Stimulated activated CD4-positive, alpha-beta T cell treated with anti-CD3 and anti-CD28 coated beads, Interleukin-1b, Interleukin-23, amount 100 ng/mL, for 4 hours (primary cell): ENCODE data around the gene KCNQ1.

Experiments
- DNase-seq, 2 donors: peaks; one replicate each; pipeline ENCODE4 v3.0.0-alpha.2; 2020; ENCODE audit warnings: low read depth in 2 of 2

The KCNQ1 gene, protein sequence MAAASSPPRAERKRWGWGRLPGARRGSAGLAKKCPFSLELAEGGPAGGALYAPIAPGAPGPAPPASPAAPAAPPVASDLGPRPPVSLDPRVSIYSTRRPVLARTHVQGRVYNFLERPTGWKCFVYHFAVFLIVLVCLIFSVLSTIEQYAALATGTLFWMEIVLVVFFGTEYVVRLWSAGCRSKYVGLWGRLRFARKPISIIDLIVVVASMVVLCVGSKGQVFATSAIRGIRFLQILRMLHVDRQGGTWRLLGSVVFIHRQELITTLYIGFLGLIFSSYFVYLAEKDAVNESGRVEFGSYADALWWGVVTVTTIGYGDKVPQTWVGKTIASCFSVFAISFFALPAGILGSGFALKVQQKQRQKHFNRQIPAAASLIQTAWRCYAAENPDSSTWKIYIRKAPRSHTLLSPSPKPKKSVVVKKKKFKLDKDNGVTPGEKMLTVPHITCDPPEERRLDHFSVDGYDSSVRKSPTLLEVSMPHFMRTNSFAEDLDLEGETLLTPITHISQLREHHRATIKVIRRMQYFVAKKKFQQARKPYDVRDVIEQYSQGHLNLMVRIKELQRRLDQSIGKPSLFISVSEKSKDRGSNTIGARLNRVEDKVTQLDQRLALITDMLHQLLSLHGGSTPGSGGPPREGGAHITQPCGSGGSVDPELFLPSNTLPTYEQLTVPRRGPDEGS

DNA sequence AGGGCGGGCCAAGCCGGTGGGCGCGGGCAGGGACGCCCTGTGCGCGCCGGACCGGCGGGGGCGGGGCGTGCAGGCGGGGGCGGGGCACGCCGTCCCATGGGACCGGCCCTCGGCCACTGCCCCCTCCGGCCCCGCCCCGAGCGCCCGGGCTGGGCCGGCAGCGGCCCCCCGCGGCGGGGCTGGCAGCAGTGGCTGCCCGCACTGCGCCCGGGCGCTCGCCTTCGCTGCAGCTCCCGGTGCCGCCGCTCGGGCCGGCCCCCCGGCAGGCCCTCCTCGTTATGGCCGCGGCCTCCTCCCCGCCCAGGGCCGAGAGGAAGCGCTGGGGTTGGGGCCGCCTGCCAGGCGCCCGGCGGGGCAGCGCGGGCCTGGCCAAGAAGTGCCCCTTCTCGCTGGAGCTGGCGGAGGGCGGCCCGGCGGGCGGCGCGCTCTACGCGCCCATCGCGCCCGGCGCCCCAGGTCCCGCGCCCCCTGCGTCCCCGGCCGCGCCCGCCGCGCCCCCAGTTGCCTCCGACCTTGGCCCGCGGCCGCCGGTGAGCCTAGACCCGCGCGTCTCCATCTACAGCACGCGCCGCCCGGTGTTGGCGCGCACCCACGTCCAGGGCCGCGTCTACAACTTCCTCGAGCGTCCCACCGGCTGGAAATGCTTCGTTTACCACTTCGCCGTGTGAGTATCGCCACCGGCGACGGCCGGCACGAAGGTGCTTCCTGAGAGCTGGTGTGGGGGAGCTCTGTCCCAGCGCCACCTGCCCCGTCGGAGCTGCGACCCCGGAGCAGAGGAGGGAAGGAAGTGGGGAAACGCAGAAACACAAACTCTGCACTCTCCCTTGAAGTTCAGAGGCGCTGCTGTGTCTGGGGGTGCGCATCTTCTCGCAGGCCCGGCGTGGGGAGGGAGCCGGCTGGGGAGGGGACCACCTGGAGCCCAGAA, at the start of gene KCNQ1:
KCNQ1 (plus strand) TSS at position 188 of the 925 bp plus-strand sequence; CDS start at position 279, 91 bp downstream.
- peak in 1 of 2 donors; percentile 22 for DNase-seq

DNA sequence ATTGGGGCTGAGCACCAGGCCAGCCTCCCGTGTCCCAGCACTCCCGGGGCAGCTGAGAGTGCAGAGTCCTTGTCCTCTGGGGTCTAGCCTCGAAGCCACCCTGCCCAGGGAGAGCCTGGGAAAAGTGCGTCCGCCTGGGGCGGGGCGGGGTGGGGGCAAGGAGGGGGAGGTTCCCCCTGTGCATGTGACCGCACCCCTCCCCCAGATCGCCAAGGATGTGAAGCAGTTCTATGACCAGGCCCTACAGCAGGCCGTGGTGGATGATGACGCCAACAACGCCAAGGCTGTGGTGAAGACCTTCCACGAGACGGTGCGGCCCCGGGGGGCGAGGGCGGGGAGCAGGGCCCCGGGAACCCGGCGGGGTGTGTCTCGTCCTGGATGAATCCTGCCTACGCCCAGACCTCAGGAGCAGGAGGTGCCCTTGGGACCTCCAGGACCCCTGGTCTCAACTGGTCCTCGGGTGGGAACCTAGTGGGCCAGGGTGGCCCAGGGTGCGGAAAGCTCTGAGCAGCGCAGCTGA, 49.5 kb upstream of the KCNQ1 start:
- DNase-seq, result no peak

DNA sequence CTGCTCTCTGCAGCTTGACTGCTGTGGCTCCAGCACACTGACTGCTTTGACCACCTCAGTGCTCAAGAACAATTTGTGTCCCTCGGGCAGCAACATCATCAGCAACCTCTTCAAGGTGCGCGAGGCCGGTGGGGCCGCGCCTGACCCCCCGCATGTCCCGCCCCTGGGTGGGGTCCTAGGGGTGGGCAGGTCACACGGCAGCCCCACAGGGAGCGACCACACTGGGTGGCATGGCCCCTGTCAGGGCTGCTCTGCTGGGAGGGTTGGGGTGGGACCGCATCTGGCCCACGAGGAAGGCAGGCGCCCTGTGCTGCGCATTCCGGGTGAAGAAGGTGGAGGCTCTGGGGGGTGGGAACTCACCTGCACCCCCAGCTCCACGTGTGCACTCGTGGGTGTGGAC, 49.0 kb upstream of the KCNQ1 start:
- no peak for DNase-seq

DNA sequence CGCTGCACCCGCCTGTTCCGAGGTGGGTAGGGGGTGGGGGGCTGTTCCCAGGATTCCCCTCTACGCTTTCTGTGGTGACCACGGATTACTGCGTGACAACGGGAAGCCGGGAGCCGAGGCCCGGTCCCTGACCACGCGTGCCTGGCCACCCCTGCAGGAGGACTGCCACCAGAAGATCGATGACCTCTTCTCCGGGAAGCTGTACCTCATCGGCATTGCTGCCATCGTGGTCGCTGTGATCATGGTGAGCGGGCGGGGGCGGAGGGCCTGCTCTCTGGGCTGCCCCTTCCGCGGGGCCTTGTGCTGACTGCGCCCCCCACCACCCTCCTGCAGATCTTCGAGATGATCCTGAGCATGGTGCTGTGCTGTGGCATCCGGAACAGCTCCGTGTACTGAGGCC, 48.3 kb upstream of the KCNQ1 start:
- no peak for DNase-seq

GRCh38 chr11:2397005-2397404, 47.8 kb upstream of the KCNQ1 start:
- no peak for DNase-seq

DNA sequence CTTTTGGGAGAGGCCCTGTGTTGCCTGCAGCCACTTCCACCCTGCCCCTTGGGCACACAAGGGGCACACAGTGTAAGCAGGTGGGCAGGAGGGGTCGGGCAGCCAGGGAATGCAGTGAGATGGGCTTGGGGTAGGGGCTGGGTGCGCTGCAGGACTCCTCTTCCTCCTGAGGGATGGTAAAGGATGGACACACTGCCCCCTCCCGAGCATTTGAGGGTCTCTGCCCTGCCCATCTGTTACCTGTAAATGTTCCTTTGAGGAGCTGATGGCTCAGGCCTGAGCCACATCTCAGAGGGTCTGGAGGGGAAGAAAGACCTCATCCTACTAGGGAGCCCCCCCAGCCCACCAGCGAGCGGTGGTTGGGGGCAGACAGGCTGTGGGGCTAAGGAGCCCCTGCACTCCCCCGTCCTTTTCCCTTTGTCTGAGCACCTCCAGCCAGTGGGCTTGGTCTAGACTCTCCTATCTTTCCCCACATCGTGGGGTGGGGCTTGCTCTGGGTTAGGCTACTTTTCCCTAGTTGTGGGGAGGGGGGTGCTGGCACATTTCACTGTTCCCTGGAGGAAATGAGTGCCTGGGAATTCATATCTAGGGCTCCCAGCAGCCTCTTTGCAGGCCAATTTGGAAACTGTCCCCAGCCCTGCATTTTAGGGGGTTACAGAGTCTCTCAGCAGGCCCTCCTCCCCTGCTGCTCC, 46.0 kb upstream of the KCNQ1 start:
- DNase-seq, result no peak

DNA sequence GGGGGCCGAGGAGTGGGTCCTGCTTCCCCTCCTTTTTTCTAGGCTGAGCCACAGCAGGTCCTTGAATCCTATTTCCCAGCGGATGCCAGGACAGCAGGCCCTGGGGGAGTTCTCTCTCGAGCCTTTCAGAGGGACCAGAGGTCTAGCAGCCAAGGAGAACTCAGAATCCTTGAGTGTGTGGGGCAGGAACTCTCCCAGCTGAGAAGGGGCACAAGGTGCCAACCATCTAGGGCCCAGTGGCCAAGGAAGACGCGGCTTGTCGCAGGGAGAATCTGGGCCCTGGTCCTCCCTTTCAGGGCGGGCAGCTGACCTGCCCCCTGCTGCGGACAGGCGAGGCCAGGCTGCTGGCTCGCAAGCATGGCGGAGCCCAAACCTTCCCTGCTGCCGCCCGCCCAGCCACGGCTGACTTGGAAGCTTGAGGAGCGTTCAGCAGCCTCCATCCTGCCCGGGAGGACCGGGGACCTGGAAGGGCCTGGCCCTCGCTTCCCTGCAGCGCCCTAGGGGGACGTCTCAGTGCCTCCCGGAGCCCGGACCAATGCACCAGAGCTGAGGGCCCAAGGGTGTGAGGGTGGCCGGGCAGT, 45.2 kb upstream of the KCNQ1 start:
- peak in 1 of 2 donors; percentile 33 for DNase-seq

DNA sequence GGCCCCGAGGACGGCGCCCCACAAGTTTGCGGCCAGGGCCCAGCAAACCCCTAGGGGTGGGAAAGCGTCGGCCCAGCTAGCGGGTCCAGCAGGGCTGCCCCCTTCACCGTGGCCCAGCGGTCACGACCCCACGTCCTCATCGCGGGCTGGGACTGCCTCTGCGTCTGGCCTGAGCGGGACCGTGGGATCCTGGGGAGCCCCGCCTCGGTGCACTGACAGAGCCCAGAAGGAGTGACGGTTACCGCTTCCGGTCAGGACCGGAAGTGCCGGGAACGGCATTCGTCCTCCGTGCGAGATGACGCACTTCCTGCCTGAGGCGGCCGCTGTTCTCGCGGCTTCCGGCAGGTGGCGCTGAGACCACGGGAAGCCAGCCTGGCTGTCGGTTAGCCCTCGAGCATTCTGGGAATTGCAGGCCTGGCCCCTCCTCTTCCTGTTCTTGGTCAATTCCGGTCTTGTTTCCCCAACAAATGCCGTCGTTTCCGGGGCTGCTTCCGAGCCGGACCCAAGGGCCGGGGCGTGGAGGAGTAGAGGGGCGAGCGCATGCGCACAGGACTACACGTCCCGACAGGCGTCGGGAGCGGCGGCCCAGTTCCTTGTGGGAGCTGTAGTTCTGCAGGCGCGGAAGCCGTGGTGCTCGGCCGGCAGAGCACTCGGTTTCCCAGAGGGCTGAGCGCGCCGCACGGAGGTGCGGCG, 44.6 kb upstream of the KCNQ1 start, which contains the start of gene TSSC4:
TSSC4 (plus strand) TSS at position 682 of the 693 bp plus-strand sequence. CDS start 1,884 bp downstream, outside the sequence.
- peak; percentile 98 for DNase-seq

DNA sequence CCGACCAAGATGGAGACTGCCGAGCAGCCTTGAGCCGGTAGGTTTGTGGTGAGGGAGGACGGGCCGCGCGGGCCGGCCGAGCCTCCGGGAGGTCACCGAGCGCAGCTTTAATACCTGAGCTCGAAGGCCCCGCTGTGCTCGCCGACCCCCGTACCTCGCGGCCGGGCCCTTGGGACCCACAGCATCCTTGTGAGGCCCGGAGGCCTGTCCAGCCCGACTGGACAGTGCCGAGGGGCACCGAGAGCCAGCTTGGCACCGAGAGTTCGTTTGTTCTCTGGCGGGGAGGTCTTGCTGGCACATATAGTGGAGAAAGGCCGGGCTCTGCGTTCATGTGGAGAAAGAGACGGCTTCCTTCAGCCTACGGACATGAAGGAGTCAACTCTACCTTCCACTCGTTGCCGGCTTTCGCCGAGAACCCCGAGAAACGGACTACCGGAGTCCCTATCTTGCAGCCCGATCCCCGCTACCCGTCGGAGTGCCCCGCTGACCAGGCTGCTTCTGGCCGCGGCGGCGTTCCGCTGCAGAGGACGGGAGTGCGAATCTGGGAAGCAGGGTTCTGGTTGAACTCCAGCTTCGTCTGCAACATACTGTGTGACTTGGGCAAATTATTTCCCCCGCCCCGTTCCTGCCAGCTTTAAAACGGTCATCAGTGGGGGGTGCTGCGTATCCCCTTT, 43.9 kb upstream of the KCNQ1 start:
- no peak for DNase-seq

DNA sequence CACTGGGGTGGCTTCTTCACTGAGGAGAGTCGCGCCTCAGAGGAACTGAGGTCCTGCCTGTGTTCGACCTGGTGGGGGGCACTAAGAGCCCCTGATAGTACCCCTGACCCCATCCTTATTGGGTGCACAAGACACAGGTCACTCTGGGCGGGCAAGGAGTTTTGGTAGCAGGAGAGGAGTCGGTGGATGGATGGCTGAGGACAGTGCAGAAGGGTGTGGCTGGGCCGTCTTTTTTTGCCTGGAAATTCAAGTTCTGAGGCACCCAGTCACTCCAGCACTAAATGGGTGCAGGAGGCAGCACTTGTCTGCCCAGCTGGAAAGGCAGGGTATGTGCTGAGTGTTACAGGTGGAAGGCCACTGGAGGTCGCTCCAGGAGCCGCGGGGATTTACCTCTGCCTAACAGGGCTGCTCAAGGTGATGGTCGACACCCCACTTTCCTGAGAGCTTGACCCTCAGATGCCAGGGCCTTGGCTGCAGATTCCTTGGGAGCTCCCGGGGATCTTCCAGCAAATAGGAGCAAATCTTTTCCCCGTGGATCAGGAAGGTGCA, 43.3 kb upstream of the KCNQ1 start:
- no peak for DNase-seq

- DNase-seq, result no peak
Observed at GRCh38 chr11:2402106-2402505, 42.7 kb upstream of the KCNQ1 start.

DNA sequence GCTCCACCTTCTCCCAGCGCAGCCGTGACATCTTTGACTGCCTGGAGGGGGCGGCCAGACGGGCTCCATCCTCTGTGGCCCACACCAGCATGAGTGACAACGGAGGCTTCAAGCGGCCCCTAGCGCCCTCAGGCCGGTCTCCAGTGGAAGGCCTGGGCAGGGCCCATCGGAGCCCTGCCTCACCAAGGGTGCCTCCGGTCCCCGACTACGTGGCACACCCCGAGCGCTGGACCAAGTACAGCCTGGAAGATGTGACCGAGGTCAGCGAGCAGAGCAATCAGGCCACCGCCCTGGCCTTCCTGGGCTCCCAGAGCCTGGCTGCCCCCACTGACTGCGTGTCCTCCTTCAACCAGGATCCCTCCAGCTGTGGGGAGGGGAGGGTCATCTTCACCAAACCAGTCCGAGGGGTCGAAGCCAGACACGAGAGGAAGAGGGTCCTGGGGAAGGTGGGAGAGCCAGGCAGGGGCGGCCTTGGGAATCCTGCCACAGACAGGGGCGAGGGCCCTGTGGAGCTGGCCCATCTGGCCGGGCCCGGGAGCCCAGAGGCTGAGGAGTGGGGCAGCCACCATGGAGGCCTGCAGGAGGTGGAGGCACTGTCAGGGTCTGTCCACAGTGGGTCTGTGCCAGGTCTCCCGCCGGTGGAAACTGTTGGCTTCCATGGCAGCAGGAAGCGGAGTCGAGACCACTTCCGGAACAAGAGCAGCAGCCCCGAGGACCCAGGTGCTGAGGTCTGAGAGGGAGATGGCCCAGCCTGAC, 41.7 kb upstream of the KCNQ1 start:
- DNase-seq, result no peak

GRCh38 chr11:2404735-2405196, 40.0 kb upstream of the KCNQ1 start:
- no peak for DNase-seq

GRCh38 chr11:2406451-2406850, 38.4 kb upstream of the KCNQ1 start:
- DNase-seq, result no peak

DNA sequence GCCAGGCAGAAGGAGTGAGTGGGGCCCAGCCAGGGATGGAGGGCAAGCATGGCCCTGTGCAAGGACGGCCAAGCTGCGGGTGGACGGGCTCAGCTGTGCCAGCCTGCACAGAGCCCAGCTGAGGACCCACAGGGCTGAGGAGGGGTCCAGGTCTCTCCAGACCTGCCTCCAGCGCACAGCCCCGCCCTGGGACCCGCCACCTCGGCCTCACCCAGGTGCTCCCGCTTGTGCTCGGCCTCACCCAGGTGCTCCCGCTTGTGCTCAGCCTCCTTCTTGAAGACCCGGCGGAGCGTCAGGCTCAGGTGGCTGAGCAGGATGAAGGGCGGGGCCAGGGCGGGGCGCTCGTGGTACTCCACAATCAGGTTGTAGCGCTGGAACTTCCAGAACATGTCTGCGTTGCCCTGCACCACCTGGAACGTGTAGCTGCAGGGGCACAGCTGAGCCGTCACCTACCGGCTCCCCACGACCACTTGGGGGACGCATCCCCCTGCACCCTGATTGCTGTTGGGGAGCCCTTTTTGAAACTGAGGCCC, 37.9 kb upstream of the KCNQ1 start:
- DNase-seq, result no peak

DNA sequence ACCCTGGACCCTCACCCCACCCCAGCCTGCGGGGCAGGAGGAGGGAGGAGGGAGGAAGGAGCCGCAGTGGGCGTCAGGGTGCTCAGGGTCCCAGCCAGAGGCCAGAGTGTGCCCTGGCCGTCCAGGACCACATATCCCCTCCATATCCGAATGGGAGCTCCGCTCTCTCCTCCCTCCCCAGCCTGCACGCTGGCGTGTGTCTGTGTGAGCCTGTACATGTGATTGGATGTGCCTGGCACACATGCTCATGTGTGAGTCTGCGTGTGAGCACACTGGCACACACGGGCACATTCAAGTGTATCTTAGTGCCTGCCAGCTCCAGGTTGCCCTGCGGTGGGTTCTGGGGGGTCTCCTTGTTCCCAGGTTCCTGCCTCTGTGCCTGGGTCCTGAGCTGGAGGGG, 36.1 kb upstream of the KCNQ1 start:
- no peak for DNase-seq

DNA sequence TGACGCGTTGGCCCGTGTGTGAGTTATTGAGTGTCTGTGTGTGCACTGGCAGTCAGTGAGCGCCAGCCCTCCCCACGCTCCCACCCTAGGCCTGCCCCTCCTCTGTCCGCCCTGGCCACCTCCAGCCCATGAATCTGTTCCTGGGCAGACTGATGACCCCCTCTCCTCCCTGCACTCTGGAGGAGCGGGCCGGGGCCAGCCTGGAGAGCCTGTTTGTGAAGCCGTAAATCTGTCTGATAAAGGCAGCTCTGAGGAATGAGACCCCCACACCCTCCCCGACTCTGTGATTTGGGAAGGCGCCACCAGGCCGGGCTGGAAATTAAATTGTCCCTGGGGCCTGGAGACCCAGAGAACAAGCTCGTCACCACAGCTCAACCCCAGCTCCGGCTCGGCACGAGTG, 35.7 kb upstream of the KCNQ1 start:
- no peak for DNase-seq
